H1 (cell line): ENCODE data around the gene RPS19. TPM values are rescaled to one million over a fixed set of nuclear protein-coding genes. Genes with fewer than 3 reads are reported as not detected.

Experiments
- CTCF ChIA-PET: fragments of 300-600 bp; sonication (Branson Sonifier 250); formaldehyde crosslinking; loops from one replicate; lab custom pipeline; 2021; ENCODE audit not compliant: partially characterized antibody; lab: Charles Lee
- POLR2A ChIA-PET: fragments of 300-600 bp; sonication (Branson Sonifier 250); formaldehyde crosslinking; loops from one replicate; lab custom pipeline; 2021; ENCODE audit warnings: inconsistent platforms; ENCODE audit not compliant: partially characterized antibody; lab: Charles Lee
- DNase-seq, 2 experiments: peaks; one replicate each; pipeline versions ENCODE4 v3.0.0 to v3.0.0-alpha.2; 2010 to 2022; ENCODE audit warnings: low spot score in 2 of 2, low read depth in 1 of 2, mixed read lengths in 1 of 2
- FAIRE-seq: peaks from 2 replicates; lab custom pipeline; 2011; peaks lifted over from hg19 to GRCh38; lab: Jason Lieb, UNC
- H2AFZ ChIP-seq: 2 replicates; pipeline ENCODE4 v1.8.1; 2012; ENCODE audit warnings: low read length, inconsistent platforms
- H2AK5ac ChIP-seq: 2 replicates; pipeline ENCODE4 v1.6.1; 2013; ENCODE audit warnings: low read depth, low read length
- H2BK120ac ChIP-seq: replicated peaks from 2 replicates; pipeline ENCODE3; 2013; ENCODE audit warnings: low read depth, low read length, inconsistent platforms
- H2BK12ac ChIP-seq: 2 replicates; pipeline ENCODE4 v1.6.1; 2013; ENCODE audit warnings: low read depth, low read length
- H2BK15ac ChIP-seq: 2 replicates; pipeline ENCODE4 v1.6.1; 2013; ENCODE audit warnings: low read length
- H2BK20ac ChIP-seq: 2 replicates; pipeline ENCODE4 v1.6.1; 2013; ENCODE audit warnings: low read length
- H2BK5ac ChIP-seq: 2 replicates; pipeline ENCODE4 v1.6.1; 2013; ENCODE audit warnings: low read depth, low read length
- H3K14ac ChIP-seq: 2 replicates; pipeline ENCODE4 v1.6.1; 2013; ENCODE audit warnings: inconsistent platforms; ENCODE audit not compliant: insufficient read length
- H3K18ac ChIP-seq: 2 replicates; pipeline ENCODE4 v1.6.1; 2013; ENCODE audit warnings: low read length; ENCODE audit errors: extremely low read depth
- H3K23ac ChIP-seq: 2 replicates; pipeline ENCODE4 v1.6.1; 2013; ENCODE audit warnings: inconsistent platforms; ENCODE audit not compliant: insufficient read length
- H3K23me2 ChIP-seq: 2 replicates; pipeline ENCODE4 v1.6.1; 2013; ENCODE audit warnings: low read depth, low read length
- H3K27ac ChIP-seq: 2 replicates; pipeline ENCODE4 v1.6.1; 2011; ENCODE audit warnings: low read depth, low read length, inconsistent platforms
- H3K27me3 ChIP-seq, 4 experiments: replicated peaks in 1 of 4; 1 replicate in 1 of 4; 2 replicates in 3 of 4; pipeline versions ENCODE4 v1.6.1 to v1.8.1; 2011 to 2013; ENCODE audit warnings: low read length in 3 of 4, mild to moderate bottlenecking in 3 of 4, inconsistent platforms in 2 of 4, mixed read lengths in 2 of 4, moderate library complexity in 1 of 4; ENCODE audit not compliant: control insufficient read depth in 3 of 4, insufficient read depth in 3 of 4; ENCODE audit errors: extremely low read depth in 1 of 4
- H3K36me3 ChIP-seq, 4 experiments: 2 replicates each; pipeline versions ENCODE4 v1.6.1 to v1.8.1; 2011 to 2013; ENCODE audit warnings: mild to moderate bottlenecking in 4 of 4, low read length in 3 of 4, moderate library complexity in 2 of 4, control low read depth in 1 of 4, inconsistent platforms in 1 of 4; ENCODE audit not compliant: insufficient read depth in 4 of 4, control insufficient read depth in 2 of 4
- H3K4ac ChIP-seq: replicated peaks from 2 replicates; pipeline ENCODE3; 2013; ENCODE audit warnings: low read length, low read depth, mixed read lengths, inconsistent platforms; ENCODE audit not compliant: insufficient read length
- H3K4me1 ChIP-seq, 4 experiments: replicated peaks in 1 of 4; 1 replicate in 1 of 4; 2 replicates in 3 of 4; pipeline versions ENCODE4 v1.6.1 to v1.8.1; 2011 to 2013; ENCODE audit warnings: low read length in 3 of 4, inconsistent platforms in 2 of 4, mixed read lengths in 1 of 4; ENCODE audit not compliant: insufficient read depth in 4 of 4, control insufficient read depth in 3 of 4
- H3K4me2 ChIP-seq, 2 experiments: 2 replicates each; pipeline versions ENCODE4 v1.6.1 to v1.8.1; 2011 to 2013; ENCODE audit warnings: low read depth in 2 of 2, low read length in 2 of 2, control low read depth in 1 of 2, inconsistent platforms in 1 of 2, mild to moderate bottlenecking in 1 of 2; ENCODE audit not compliant: insufficient read depth in 1 of 2
- H3K4me3 ChIP-seq, 4 experiments: fragments of 200-600, 300-600 bp in 1 of 4; sonication (generic), shearing (Covaris generic), sonication (Bioruptor Twin) in 1 of 4; 2 replicates each; pipeline versions ENCODE4 v1.5.1 to v1.8.1; 2011 to 2016; ENCODE audit warnings: low read length in 4 of 4, low read depth in 3 of 4, control low read depth in 2 of 4, inconsistent platforms in 2 of 4, mild to moderate bottlenecking in 2 of 4, mixed read lengths in 1 of 4, moderate library complexity in 1 of 4; ENCODE audit not compliant: insufficient read depth in 2 of 4; ENCODE audit errors: extremely low read depth in 1 of 4
- H3K56ac ChIP-seq: replicated peaks from 2 replicates; pipeline ENCODE3; 2013; ENCODE audit warnings: low read depth, mild to moderate bottlenecking, mixed read lengths, low read length, inconsistent platforms; ENCODE audit not compliant: insufficient read length
- H3K79me1 ChIP-seq: 2 replicates; pipeline ENCODE4 v1.6.1; 2013; ENCODE audit warnings: low read depth, low read length, control low read depth
- H3K79me2 ChIP-seq, 2 experiments: 2 replicates each; pipeline versions ENCODE4 v1.6.1 to v1.8.1; 2012 to 2013; ENCODE audit warnings: low read length in 2 of 2, mild to moderate bottlenecking in 2 of 2, inconsistent platforms in 1 of 2; ENCODE audit not compliant: insufficient read depth in 2 of 2, control insufficient read depth in 1 of 2
- H3K9ac ChIP-seq, 4 experiments: replicated peaks in 1 of 4; 1 replicate in 1 of 4; 2 replicates in 3 of 4; pipeline versions ENCODE4 v1.6.1 to v1.8.1; 2011 to 2013; ENCODE audit warnings: low read depth in 3 of 4, low read length in 3 of 4, control low read depth in 2 of 4, mild to moderate bottlenecking in 2 of 4, moderate library complexity in 2 of 4, inconsistent platforms in 1 of 4; ENCODE audit errors: extremely low read depth in 1 of 4
- H3K9me3 ChIP-seq, 2 experiments: 2 replicates each; pipeline versions ENCODE4 v1.6.1 to v1.8.1; 2012 to 2013; ENCODE audit warnings: mild to moderate bottlenecking in 2 of 2, moderate library complexity in 2 of 2, control low read depth in 1 of 2, inconsistent platforms in 1 of 2, low read depth in 1 of 2, low read length in 1 of 2, mixed read lengths in 1 of 2; ENCODE audit not compliant: insufficient read depth in 2 of 2
- H4K20me1 ChIP-seq, 2 experiments: replicated peaks in 1 of 2; 2 replicates each; pipeline versions ENCODE3 to v1.8.1; 2011 to 2013; ENCODE audit warnings: inconsistent platforms in 2 of 2, low read length in 2 of 2, mild to moderate bottlenecking in 1 of 2; ENCODE audit not compliant: insufficient read depth in 2 of 2, control insufficient read depth in 1 of 2
- H4K5ac ChIP-seq: 2 replicates; pipeline ENCODE4 v1.6.1; 2013; ENCODE audit warnings: low read length, low read depth, mixed read lengths, inconsistent platforms; ENCODE audit not compliant: insufficient read length
- H4K8ac ChIP-seq: 2 replicates; pipeline ENCODE4 v1.8.0; 2013; ENCODE audit warnings: mild to moderate bottlenecking, moderate library complexity, low read length, inconsistent platforms; ENCODE audit not compliant: insufficient read depth; ENCODE audit errors: extremely low read depth
- H4K91ac ChIP-seq: replicated peaks from 2 replicates; pipeline ENCODE3; 2013; ENCODE audit warnings: low read length, mixed read lengths, inconsistent platforms; ENCODE audit not compliant: insufficient read length
- ATF2 ChIP-seq: IDR thresholded peaks from 2 replicates; pipeline ENCODE4 v1.6.1; 2012; ENCODE audit warnings: low read length, inconsistent platforms
- CTBP2 ChIP-seq: IDR thresholded peaks from 2 replicates; pipeline ENCODE4 v1.7.0; 2011; ENCODE audit warnings: borderline replicate concordance, mild to moderate bottlenecking, moderate library complexity, mixed read lengths, low read length; ENCODE audit not compliant: insufficient read depth, insufficient read length
- HDAC6 ChIP-seq: IDR thresholded peaks from one replicate; pipeline ENCODE4 v1.7.1; 2012; ENCODE audit warnings: low read depth, mild to moderate bottlenecking, inconsistent platforms, low read length, moderate library complexity
- KDM5A ChIP-seq: fragments of 200-600 bp; IDR thresholded peaks from 2 replicates; pipeline ENCODE4 v1.7.1; 2012; ENCODE audit warnings: mild to moderate bottlenecking, low read length, inconsistent platforms, mixed read lengths
- RFX5 ChIP-seq: IDR thresholded peaks from 2 replicates; pipeline ENCODE4 v1.6.1; 2011; ENCODE audit warnings: low read depth, low read length, improper control_type of control experiment, borderline replicate concordance
- SRF ChIP-seq: IDR thresholded peaks from 2 replicates; pipeline ENCODE4 v1.6.1; 2011; ENCODE audit warnings: mild to moderate bottlenecking, low read depth, low read length, moderate library complexity
- WGBS, 2 experiments: shearing (Covaris generic) in 1 of 2; methylation state at CpG; one replicate each; pipeline versions ENCODE4 v1.1.6 to v1.1.7; 2013 to 2015; ENCODE audit warnings: low lambda C conversion rate in 2 of 2, mixed read lengths in 2 of 2, inconsistent platforms in 1 of 2, low coverage in 1 of 2, missing lambda C conversion rate in 1 of 2; ENCODE audit not compliant: insufficient replicate concordance in 2 of 2, insufficient coverage in 1 of 2, insufficient read length in 1 of 2; ENCODE audit errors: extremely low coverage in 1 of 2, missing lambda C conversion rate in 1 of 2; 5-methylcytosine and 5-hydroxymethylcytosine counted together
- polyA plus RNA-seq, 7 experiments: library from polyadenylated mRNA; depleted of rRNA in 3 of 7; stranded (reverse) in 5 of 7; unstranded in 2 of 7; fragments of >200 nt in 5 of 7; fragments of 200-250 nt in 2 of 7; gene quantifications; 1 replicate in 5 of 7; 2 replicates in 1 of 7; 4 replicates in 1 of 7; pipeline versions ENCODE4 v1.2.1 to v1.2.3, GENCODE V29; 2011 to 2013; ENCODE audit warnings: missing spikeins in 2 of 7, mixed read lengths in 2 of 7
- total RNA-seq: library from RNA; stranded (reverse); fragmentation: NEBNext Ultra II Directional; extraction: Animal tissue kit (Norgen Biotek cat#: 25700); gene quantifications from 2 replicates; pipeline ENCODE4 v1.2.1, GENCODE V29; 2021

RPS19 gene
- total and polyA plus RNA-seq, 2 of the 8 experiments (the other 6 are each of a cell fraction or from before 2014, with no cell fraction given): 2,817 to 5,751 TPM

GRCh38 chr19:41860419-41861115, 512 bp downstream of the RPS19 start:
- H3K27ac ChIP-seq: peak overlapping the region; percentile 95
- TF ChIP-seq RFX5 (no peak), HDAC6 (no peak), KDM5A (no peak), CTBP2 (no peak), SRF (no peak), ATF2 (no peak)

More at GRCh38 chr19:41860419-41861115, 512 bp downstream of the RPS19 start:
- Histone ChIP-seq H2BK20ac (no peak overlapping the region), H4K20me1 (peaks cover 20 to 24% of the 10 kb centered on the region in 2 experiments), H3K79me2 (peaks cover 22 to 55% of the 10 kb centered on the region in 2 experiments), H3K27me3 (no peaks in the 10 kb centered on the region), H4K5ac (peak overlapping the region; percentile 75), H3K23me2 (peaks cover 6% of the 10 kb centered on the region), H3K4me1 (peaks cover 3 to 26% (median 14%) of the 10 kb centered on the region in 4 experiments), H2BK120ac (peak overlapping the region; percentile 38), H3K4me2 (peak overlapping the region; percentile 92 to 97), H3K4me3 (peak overlapping the region; percentile 81 to 99 (median 96)), H3K14ac (no peak overlapping the region), H2BK5ac (peak overlapping the region; percentile 98), H2BK12ac (no peak overlapping the region), H2AFZ (no peak overlapping the region), H3K9me3 (no peaks in the 10 kb centered on the region), H3K23ac (no peak overlapping the region), H3K36me3 (peaks cover 44 to 51% (median 48%) of the 10 kb centered on the region in 4 experiments), H3K18ac (peak overlapping the region; percentile 92), H3K56ac (peak overlapping the region; percentile 93), H2AK5ac (peak overlapping the region; percentile 78), H4K91ac (peak overlapping the region; percentile 96), H3K9ac (peak overlapping the region; percentile 98 to 100 (median 99)), H4K8ac (peak overlapping the region; percentile 94), H3K79me1 (peaks cover 18% of the 10 kb centered on the region), H2BK15ac (peak overlapping the region; percentile 36; the same call in 1 of the 2 replicates), H3K4ac (peak overlapping the region; percentile 100)
- WGBS, 2 experiments: 4% methylated on average over 26 of the region's 45 CpGs; no CpG with 5 or more reads in 1 of the 2 experiments
- DNase-seq (no peak), FAIRE-seq (no peak)
- POLR2A ChIA-PET: interaction anchor here (0.5 to 7.9 kb wide), 47 partner anchors 10 to 1614 kb away, joined by 3 to 200 read pairs (median 4); partner anchors contain the start of genes ARHGEF1, B3GNT8, CD79A and DMAC2
- CTCF ChIA-PET: interaction anchor here (0.5 to 2.7 kb wide), 7 partner anchors 10 to 108 kb away, joined by 3 to 12 read pairs (median 6); partner anchors contain the start of gene RABAC1
